ENCODE measurements around the gene EAPP.

GRCh38 chr14:34527591-34527990, 11.9 kb downstream of the EAPP start:
- TF ChIP-seq CTCF (IDR thresholded peaks at IDR 0.05): no peak
- no peak for TF ChIP-seq POLR2A (IDR thresholded peaks at IDR 0.05)

Measured in heart left ventricle (tissue), 13 donors.